Activated B cell treated with CpG ODN at 0.5 μM for 24 hours (primary cell): Measurements from ENCODE around the gene MEAK7. TPM values are rescaled to one million over a fixed set of nuclear protein-coding genes. Genes with fewer than 3 reads are reported as not detected.

Experiments used
- ATAC-seq: fragments of 200-7000 bp; cut with Tn5 transposase; one replicate; pipeline ENCODE4 v1.10.0; 2021; ENCODE audit warnings: low read depth, mild to moderate bottlenecking, moderate library complexity
- CTCF ChIA-PET: fragments of 350-600 bp; sonication (Branson Sonifier 250); formaldehyde crosslinking; loops from one replicate; lab custom pipeline; 2021; ENCODE audit warnings: antibody characterized with exemption; lab: Charles Lee
- POLR2A ChIA-PET: fragments of 350-600 bp; sonication (Branson Sonifier 250); formaldehyde crosslinking; loops from one replicate; lab custom pipeline; 2021; ENCODE audit warnings: antibody characterized with exemption; lab: Charles Lee
- DNase-seq: peaks from one replicate; pipeline ENCODE4 v3.0.0; 2022
- H3K27ac Mint-ChIP-seq: one replicate; pipeline ENCODE4 v1.8.0; 2020; ENCODE audit warnings: mixed read lengths
- H3K27me3 Mint-ChIP-seq: one replicate; pipeline ENCODE4 v1.8.0; 2021; ENCODE audit warnings: mixed read lengths
- H3K36me3 Mint-ChIP-seq: one replicate; pipeline ENCODE4 v1.8.0; 2021; ENCODE audit warnings: low read depth, mixed read lengths
- H3K4me1 Mint-ChIP-seq: one replicate; pipeline ENCODE4 v1.8.0; 2021; ENCODE audit warnings: mixed read lengths
- H3K4me3 Mint-ChIP-seq: one replicate; pipeline ENCODE4 v1.8.0; 2020; ENCODE audit warnings: mild to moderate bottlenecking, mixed read lengths
- H3K9me3 Mint-ChIP-seq: one replicate; pipeline ENCODE4 v1.8.0; 2020; ENCODE audit warnings: mixed read lengths
- CTCF ChIP-seq: fragments of 200-600 bp; IDR thresholded peaks from one replicate; pipeline ENCODE4 v1.8.0; 2022; ENCODE audit warnings: antibody characterized with exemption, mild to moderate bottlenecking
- intact Hi-C: fragments of 100-400 bp; cut with micrococcal nuclease; formaldehyde crosslinking; loops from one replicate; pipeline ENCODE4 v1.15.1; 2024
- total RNA-seq: library from RNA; stranded (reverse); gene quantifications from 2 replicates; pipeline ENCODE4 v1.2.3, GENCODE V29; 2022

The MEAK7 gene
- total RNA-seq, 1 donor from 2014 or later, result 15.0 TPM

GRCh38 chr16:84461413-84462295 lies 42.8 kb downstream of the MEAK7 start:
- no peak overlapping the region for H3K4me3 Mint-ChIP-seq
- no peak for ATAC-seq
- H3K9me3 Mint-ChIP-seq, result peaks cover 2% of the 10 kb centered on the region
- H3K27ac Mint-ChIP-seq, result no peak overlapping the region
- POLR2A ChIA-PET, result no interaction called here
- no peak for TF ChIP-seq CTCF
- intact Hi-C loops, result no loop called here
- CTCF ChIA-PET, result no interaction called here
- peaks cover 19% of the 10 kb centered on the region for H3K36me3 Mint-ChIP-seq
- H3K4me1 Mint-ChIP-seq, result no peaks in the 10 kb centered on the region
- H3K27me3 Mint-ChIP-seq, result no peaks in the 10 kb centered on the region
- no peak for DNase-seq

GRCh38 chr16:84461029-84461412 lies 43.4 kb downstream of the MEAK7 start:
- POLR2A ChIA-PET, result no interaction called here

GRCh38 chr16:84460406-84461028 lies 43.9 kb downstream of the MEAK7 start:
- ATAC-seq (no peak), DNase-seq (no peak)
- ChIA-PET POLR2A (no interaction called here), CTCF (no interaction called here)
- Mint-ChIP-seq H3K27ac (no peak overlapping the region), H3K36me3 (peaks cover 12% of the 10 kb centered on the region), H3K4me1 (no peaks in the 10 kb centered on the region), H3K27me3 (no peaks in the 10 kb centered on the region), H3K4me3 (no peak overlapping the region), H3K9me3 (no peaks in the 10 kb centered on the region)
- TF ChIP-seq CTCF, result no peak
- intact Hi-C loops, result no loop called here

More at GRCh38 chr16:84461029-84461412, 43.4 kb downstream of the MEAK7 start:
- DNase-seq, result no peak
- no peaks in the 10 kb centered on the region for H3K27me3 Mint-ChIP-seq
- intact Hi-C loops, result no loop called here
- peaks cover 12% of the 10 kb centered on the region for H3K36me3 Mint-ChIP-seq
- no peaks in the 10 kb centered on the region for H3K9me3 Mint-ChIP-seq
- H3K4me1 Mint-ChIP-seq, result no peaks in the 10 kb centered on the region
- no peak overlapping the region for H3K27ac Mint-ChIP-seq
- no peak for ATAC-seq
- CTCF ChIA-PET, result no interaction called here
- no peak overlapping the region for H3K4me3 Mint-ChIP-seq
- TF ChIP-seq CTCF, result no peak

- no peak overlapping the region for H3K4me3 Mint-ChIP-seq
- intact Hi-C loops, result no loop called here
- CTCF ChIA-PET, result no interaction called here
- no peak for TF ChIP-seq CTCF
- H3K27me3 Mint-ChIP-seq, result no peaks in the 10 kb centered on the region
- DNase-seq (no peak), ATAC-seq (no peak)
- no peaks in the 10 kb centered on the region for H3K4me1 Mint-ChIP-seq
- H3K9me3 Mint-ChIP-seq, result no peaks in the 10 kb centered on the region
- H3K27ac Mint-ChIP-seq, result no peak overlapping the region
- peaks cover 10% of the 10 kb centered on the region for H3K36me3 Mint-ChIP-seq
- POLR2A ChIA-PET, result no interaction called here
Observed at GRCh38 chr16:84459941-84460405, 44.5 kb downstream of the MEAK7 start.

- ChIA-PET CTCF (no interaction called here), POLR2A (no interaction called here)
- H3K36me3 Mint-ChIP-seq, result peaks cover 6% of the 10 kb centered on the region
- no peak for TF ChIP-seq CTCF
- H3K27ac Mint-ChIP-seq, result no peak overlapping the region
- H3K27me3 Mint-ChIP-seq, result no peaks in the 10 kb centered on the region
- no peaks in the 10 kb centered on the region for H3K9me3 Mint-ChIP-seq
- DNase-seq (no peak), ATAC-seq (no peak)
- H3K4me1 Mint-ChIP-seq, result no peaks in the 10 kb centered on the region
- H3K4me3 Mint-ChIP-seq, result no peak overlapping the region
- intact Hi-C loops, result no loop called here
Observed at GRCh38 chr16:84459533-84459894, 44.9 kb downstream of the MEAK7 start.
